AG04450 (cell line): ENCODE data around the gene SEC31A. TPM values are rescaled to one million over a fixed set of nuclear protein-coding genes. Genes with fewer than 3 reads are reported as not detected.

Experiments used
- CTCF ChIA-PET: fragments of 300-600, 350-600 bp; formaldehyde crosslinking; extraction: SDS; loops from one replicate; lab custom pipeline; 2022; ENCODE audit warnings: antibody characterized with exemption, inconsistent platforms; lab: Charles Lee
- POLR2A ChIA-PET: fragments of 350-600 bp; formaldehyde crosslinking; extraction: SDS; loops from one replicate; lab custom pipeline; 2021; ENCODE audit warnings: antibody characterized with exemption, inconsistent platforms; lab: Yijun Ruan, JAX
- DNase-seq: peaks from one replicate; pipeline ENCODE4 v3.0.0-alpha.2; 2011; ENCODE audit warnings: low read depth, low spot score
- H3K27ac ChIP-seq: one replicate; pipeline ENCODE4 v1.5.1; 2012; ENCODE audit warnings: low read depth, low read length, control low read depth
- H3K27me3 ChIP-seq: one replicate; pipeline ENCODE4 v1.6.0; 2012; ENCODE audit warnings: low read length; ENCODE audit not compliant: control insufficient read depth, insufficient read depth
- H3K4me3 ChIP-seq: 2 replicates; pipeline ENCODE4 v1.5.1; 2011; ENCODE audit warnings: mild to moderate bottlenecking, low read depth, low read length, control low read depth
- H3K9me3 ChIP-seq: 2 replicates; pipeline ENCODE4 v1.5.1; 2012; ENCODE audit warnings: low read length; ENCODE audit not compliant: control insufficient read depth, insufficient read depth
- polyA plus RNA-seq: library from polyadenylated mRNA; depleted of rRNA; stranded (reverse); fragments of >200 nt; gene quantifications from 2 replicates; pipeline ENCODE4 v1.2.3, GENCODE V29; 2011
- TF ChIP-seq, protein P1 (sequence below): IDR thresholded peaks from 2 replicates; pipeline ENCODE4 v1.5.1; 2011; ENCODE audit warnings: low read depth, low read length, control low read depth, inconsistent platforms

The SEC31A gene
- polyA plus RNA-seq, 1 experiment = 436 TPM

- Histone ChIP-seq H3K27ac (no peak overlapping the region), H3K9me3 (no peaks in the 10 kb centered on the region), H3K27me3 (peaks cover 2% of the 10 kb centered on the region), H3K4me3 (no peak overlapping the region)
- POLR2A ChIA-PET = no interaction called here
- CTCF ChIA-PET = no interaction called here
- TF ChIP-seq, protein P1, sequence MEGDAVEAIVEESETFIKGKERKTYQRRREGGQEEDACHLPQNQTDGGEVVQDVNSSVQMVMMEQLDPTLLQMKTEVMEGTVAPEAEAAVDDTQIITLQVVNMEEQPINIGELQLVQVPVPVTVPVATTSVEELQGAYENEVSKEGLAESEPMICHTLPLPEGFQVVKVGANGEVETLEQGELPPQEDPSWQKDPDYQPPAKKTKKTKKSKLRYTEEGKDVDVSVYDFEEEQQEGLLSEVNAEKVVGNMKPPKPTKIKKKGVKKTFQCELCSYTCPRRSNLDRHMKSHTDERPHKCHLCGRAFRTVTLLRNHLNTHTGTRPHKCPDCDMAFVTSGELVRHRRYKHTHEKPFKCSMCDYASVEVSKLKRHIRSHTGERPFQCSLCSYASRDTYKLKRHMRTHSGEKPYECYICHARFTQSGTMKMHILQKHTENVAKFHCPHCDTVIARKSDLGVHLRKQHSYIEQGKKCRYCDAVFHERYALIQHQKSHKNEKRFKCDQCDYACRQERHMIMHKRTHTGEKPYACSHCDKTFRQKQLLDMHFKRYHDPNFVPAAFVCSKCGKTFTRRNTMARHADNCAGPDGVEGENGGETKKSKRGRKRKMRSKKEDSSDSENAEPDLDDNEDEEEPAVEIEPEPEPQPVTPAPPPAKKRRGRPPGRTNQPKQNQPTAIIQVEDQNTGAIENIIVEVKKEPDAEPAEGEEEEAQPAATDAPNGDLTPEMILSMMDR = no peak
- no peak for DNase-seq
These were observed 100.8 kb downstream of the SEC31A start for GRCh38 chr4:82790060-82790660.

GRCh38 chr4:82789025-82789776, 101.8 kb downstream of the SEC31A start:
- no peak for DNase-seq
- Histone ChIP-seq H3K27ac (peak overlapping the region; percentile 2), H3K27me3 (peaks cover 2% of the 10 kb centered on the region), H3K9me3 (no peaks in the 10 kb centered on the region), H3K4me3 (no peak overlapping the region)
- ChIA-PET CTCF (interaction anchor here (0.7 kb wide), 1 partner anchor 35 kb away, joined by 3 read pairs; no protein-coding TSS in a partner anchor), POLR2A (interaction anchor here (0.6 kb wide), 1 partner anchor 55 kb away, joined by 3 read pairs; no protein-coding TSS in a partner anchor)
- TF ChIP-seq, protein P1 = no peak

DNA sequence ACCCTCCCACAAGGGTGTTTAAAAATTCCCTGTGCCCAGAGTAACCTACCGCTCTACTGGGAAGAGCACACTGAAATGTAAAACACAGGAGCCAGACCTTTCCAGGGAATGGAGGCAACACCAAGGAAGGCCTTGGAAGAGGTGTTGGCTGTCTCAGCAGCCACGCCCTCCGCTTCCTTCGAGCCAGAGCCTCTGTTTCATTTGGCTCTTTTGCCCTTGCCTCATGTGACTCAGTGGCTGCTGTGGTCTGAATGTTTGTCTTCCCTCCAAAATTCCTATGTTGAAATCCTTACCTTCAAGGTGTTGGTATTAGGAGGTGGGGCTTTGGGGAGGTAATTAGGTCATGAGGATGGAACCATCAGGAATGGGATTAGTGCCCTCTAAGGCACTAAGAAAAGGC, 103.6 kb downstream of the SEC31A start:
- peaks cover 2% of the 10 kb centered on the region for H3K27me3 ChIP-seq
- DNase-seq = no peak
- ChIA-PET CTCF (interaction anchor here (0.7 kb wide), 1 partner anchor 289 kb away, joined by 4 read pairs; no protein-coding TSS in a partner anchor), POLR2A (no interaction called here)
- H3K27ac ChIP-seq = no peak overlapping the region
- no peaks in the 10 kb centered on the region for H3K9me3 ChIP-seq
- TF ChIP-seq, protein P1 = no peak
- H3K4me3 ChIP-seq = no peak overlapping the region

- DNase-seq = no peak
- TF ChIP-seq, protein P1 = no peak
- no peak overlapping the region for H3K27ac ChIP-seq
- peaks cover 2% of the 10 kb centered on the region for H3K27me3 ChIP-seq
- no peak overlapping the region for H3K4me3 ChIP-seq
- no peaks in the 10 kb centered on the region for H3K9me3 ChIP-seq
- ChIA-PET POLR2A (no interaction called here), CTCF (interaction anchor here (0.7 to 2.7 kb wide), 3 partner anchors 12 to 289 kb away, joined by 4 to 12 read pairs (median 5); partner anchors contain the start of gene SCD5)
These were observed 104.1 kb downstream of the SEC31A start for GRCh38 chr4:82786828-82787227.
